Stimulated activated CD8-positive, alpha-beta memory T cell treated with anti-CD3 and anti-CD28 coated beads, Interleukin-12 subunit alpha, Interleukin-12 subunit beta, amount 100 ng/mL, for 24 hours (primary cell): ENCODE measurements around the gene PARD3B.

Experiments
- DNase-seq: peaks from one replicate; pipeline ENCODE4 v3.0.0-alpha.2; 2020; ENCODE audit errors: extremely low read depth

The PARD3B gene

DNA sequence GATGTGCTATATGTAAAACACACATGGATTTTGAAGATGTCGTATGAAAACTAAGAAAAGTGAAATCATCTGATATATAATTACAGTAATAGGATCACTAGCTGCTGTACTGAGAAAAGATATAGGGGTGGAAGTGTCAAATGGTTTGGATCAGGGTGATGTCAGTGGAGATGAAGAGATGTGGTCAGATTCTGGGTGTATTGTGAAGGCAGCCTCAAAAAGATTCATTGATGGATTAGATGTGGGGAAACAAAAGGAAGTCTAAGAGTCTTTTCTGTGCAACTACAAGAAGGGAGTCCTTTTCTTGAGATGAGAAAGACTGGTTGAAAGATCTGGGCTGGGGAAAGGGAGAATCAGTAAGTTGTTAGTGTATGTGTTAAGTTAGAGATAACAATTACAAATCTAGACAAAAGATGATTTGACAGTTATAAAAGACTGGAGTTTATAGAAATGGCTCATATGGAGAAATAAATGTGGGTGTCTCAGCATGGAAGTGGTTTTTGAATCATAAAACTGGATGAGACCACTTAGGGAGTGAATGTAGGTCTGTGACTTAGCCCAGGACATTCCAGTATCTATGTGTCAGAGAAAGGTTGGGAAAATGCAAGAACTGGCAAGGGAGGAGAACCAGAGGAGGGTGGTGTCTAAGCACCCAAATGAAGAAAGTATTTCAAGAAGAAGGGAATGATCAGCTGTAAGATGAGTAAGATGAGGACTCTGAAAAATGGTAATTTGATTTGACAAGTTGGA, 347.4 kb downstream of the PARD3B start:
- DNase-seq = no peak

DNA sequence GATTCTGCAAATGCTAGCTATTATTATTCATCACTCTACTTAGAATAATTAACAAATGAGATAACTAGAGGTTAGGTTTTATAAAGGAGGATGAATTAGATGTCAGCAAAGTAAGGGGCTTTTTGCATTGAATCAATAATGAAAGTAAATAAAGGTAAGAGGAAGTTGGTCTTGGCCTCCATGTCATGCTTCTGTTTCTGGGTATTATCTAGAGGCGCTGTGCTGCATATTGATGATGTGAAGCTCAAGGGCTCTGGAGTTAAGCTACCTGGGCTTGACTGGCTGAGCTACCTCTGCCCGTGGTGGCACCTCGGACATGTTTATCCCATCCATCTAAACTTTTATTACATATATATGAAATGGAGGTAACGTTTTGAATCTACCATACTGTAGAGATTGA, 350.9 kb downstream of the PARD3B start:
- DNase-seq = no peak

DNA sequence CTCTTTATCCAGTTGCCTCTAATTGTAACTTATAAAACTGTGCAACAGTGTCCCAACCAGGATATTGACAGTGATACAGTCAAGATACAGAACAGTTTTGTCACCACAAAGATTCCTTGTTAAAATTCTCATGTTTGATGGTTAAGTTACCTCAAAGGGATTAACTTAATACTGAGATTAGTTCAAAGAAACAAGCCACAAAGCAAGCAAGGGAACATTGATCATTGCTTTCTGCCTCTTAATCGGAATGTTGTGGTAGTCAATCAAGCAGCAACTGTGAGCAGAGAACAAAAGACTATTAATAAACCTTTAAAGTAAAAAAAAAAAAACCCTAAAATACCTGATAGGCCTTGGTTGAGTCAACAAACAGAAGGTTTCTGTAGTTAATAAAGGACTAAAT, 352.3 kb downstream of the PARD3B start:
- DNase-seq = no peak

DNA sequence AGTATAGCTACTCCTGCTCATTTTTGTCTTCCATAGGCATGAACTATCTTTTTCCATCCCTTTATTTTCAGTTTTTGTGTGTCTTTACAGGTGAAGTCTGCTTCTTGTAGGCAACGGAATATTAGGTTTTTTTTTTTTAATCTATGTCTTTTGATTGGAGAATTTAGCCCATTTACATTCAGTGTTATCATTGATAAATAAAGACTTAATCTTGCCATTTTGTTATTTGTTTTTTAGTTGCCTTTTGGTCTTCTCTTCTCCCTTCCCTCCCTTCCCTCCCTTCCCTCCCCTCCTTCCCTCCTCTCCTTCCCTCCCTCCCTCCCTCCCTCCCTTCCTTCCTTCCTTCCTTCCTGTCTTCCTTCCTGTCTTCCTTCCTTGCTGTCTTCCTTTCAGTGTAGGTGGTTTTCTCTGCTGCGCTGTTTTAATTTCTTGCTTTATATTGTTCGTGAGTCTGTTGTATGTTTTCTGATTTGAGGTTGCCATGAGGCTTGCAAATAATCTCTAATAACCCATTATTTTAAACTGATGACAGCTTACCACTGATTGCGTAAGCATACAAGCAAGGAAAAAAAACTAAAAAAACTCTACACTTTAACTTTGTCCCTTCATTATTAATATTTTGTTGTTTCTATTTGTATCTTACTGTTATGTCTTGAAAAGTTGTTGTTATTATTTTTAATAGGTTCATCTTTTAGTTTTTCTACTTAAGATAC, 353.8 kb downstream of the PARD3B start:
- no peak for DNase-seq

DNA sequence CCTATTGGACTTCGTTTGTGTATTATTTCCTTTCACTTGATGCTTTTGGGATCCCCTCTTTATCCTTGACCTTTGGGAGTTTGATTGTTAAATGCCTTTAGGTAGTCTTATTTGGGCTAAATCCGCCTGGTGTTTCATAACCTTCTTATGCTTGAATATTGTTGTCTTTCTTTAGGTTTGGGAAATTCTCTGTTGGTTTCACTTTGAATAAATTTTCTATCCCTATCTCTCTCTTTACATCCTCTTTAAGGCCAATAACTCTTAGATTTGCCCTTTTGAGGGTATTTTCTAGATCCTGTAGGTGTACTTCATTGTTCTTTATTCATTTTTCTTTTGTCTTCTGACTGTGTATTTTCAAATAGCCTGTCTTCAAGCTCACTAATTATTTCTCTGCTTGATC, 354.7 kb downstream of the PARD3B start:
- no peak for DNase-seq

DNA sequence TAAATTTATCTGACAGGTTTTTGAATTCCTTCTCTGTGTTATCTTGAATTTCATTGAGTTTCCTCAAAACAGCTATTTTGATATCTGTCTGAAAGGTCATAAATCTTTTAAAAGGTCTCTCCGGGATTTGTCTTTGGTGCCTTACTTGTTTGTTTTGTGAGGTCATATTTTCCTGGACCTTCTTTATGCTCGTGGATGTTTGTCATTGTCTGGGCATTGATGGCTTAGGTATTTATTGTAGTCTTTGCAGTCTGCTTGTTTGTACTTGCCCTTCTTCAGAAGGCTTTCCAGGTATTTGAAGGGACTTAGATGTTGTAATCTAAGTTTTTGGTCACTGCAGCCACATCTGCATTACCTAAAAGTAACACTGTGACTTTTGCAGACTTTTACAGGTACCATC, 355.2 kb downstream of the PARD3B start:
- no peak for DNase-seq

DNA sequence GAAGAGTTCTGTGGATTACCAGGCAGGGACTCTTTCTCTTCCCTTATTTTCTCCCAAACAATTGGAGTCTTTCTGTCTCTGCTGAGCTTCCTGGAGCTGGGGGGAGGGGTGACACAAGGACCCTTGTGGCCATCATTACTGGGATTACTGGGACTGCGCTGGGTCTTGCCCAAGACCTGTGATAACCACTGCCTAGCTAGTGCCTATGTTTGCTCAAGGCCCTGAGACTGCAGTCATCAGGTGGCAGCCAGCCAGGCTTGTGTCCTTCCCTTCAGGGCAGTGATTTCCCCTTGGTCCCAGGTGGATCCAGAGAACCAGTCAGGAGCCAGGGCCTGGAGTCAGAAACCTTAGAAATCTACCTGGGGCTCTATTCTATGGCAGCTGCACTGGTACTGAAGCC, 355.6 kb downstream of the PARD3B start:
- DNase-seq = no peak

DNA sequence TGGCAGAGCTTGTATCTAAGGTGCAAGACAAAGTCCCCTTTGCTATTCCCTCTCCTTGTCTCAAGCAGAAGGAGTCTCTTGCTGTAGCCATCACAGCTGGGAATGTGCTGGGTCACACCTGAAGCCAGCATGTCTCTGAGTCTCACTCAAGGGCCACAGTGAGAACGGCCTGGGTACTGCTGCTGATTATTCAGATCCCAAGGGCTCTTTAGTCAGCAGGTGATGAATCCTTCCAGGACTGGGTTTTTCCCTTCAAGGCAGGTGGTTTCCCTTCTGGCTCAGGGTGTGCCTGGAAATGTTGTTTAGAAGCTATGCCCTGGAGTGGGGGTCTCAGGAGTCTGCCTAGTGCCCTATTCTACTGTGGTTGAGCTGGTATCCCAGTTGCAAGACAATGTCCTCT, 356.3 kb downstream of the PARD3B start:
- no peak for DNase-seq

DNA sequence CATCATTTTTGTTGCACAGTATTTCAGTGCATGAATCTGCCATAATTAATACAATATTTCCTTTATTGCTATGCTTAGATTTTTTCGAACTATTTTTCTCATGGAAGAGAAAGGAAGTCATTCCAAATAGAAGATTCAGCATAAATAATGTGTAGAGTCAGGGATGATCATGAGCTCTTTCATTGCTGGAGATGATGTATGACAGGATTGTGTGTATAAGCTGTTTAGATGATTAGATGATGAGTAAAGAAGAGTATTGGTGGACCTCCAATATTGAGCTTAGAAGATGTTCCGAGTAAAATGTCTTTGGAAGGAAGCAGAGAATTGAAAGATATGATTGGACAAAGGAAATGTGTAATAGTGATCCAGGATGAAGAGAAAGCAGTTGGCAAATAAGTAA, 364.5 kb downstream of the PARD3B start:
- DNase-seq = no peak

DNA sequence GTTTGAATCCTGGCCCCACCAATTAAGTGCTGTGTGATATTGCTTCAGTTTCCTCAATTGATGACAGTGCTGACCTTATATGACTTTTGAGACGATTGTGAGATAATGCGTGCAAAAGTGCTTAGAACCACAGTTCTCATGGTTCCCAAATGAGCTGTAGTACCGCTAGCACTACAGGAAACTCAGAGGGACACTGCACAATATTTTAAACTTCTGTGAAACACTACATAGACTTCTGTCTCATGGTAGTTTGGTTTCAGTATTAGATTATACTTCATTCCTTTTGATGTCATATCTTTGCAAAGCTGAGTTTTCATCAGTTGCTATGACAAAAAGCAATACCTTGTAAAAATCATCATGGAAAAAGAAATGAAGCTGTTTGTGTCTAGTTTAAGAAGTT, 368.0 kb downstream of the PARD3B start:
- DNase-seq = no peak

DNA sequence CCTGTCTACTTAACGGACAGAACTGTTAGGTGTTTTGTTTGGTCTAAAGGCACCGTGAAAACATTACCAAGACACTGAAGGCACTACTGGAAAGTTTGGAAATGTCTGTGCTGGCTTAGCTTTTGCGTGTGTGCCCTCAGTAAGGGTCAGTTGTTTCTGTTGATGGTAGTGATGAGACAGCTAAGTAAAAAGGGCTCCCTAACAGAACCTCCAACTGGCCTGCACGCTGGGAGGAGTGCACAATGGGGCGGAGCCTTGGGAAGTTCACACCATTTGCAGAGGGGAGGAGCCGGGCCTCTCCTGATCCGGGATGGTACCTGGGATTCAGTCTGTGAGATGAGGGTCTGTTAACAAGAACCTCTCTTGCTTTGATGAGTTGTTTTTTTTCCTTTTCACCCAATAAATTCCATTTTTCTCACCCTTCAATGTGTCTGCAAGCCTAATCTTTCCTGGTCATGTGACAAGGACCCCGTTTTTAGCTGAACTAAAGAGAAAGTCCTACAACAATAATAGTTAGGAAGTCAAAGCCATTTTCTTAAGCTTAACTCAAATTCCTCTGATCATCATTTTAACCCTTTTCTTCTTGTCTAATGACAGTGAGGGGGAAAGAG, 368.7 kb downstream of the PARD3B start:
- DNase-seq = no peak

DNA sequence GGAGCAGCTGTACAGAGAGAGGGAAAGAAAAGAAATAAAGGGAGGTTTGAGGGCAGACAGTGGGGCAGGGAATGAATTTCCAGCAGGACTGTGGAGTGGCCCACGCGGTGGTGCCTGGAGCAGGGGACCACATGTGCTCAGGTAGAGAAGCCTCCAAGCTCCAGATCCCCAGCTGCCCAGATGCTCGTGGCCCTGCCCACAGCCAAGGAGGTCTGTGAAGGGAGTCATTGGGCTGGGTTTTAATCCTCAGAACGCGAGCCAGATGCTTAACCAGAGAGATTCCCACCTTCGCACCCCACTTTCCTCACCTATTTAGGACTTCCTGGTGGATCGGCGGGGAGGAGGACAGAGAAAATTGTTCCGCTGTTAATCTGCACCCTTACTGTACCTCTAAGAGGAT, 369.4 kb downstream of the PARD3B start:
- DNase-seq = no peak

DNA sequence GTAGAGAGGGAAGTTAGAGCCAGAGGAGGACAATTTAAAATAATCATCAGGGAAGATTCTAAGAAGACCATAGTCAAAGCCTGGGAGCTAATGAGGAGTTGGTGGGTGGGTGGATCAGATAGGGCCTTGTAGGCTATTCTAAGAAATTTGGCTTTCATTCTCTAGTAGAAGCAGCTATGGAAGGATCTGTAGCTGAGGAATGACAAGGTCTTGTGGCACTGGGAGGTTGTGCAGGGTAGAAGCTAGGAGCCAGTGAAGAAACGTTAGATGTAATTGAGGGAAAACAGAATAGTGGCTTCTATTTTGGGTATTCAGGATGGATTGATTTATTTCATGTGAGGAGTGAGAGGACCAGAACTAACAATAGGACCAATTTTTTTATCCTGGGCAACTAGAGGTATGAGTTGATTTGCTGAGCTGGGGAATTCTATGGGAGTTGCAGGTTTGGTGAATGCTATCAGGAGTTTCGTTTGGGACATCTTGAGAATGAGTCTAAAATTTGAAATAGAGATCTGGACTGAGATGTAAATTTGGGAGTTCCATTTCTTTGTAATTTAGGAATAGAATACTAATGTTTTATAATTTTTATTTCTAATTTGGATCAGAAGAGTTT, 371.9 kb downstream of the PARD3B start:
- DNase-seq = no peak

DNA sequence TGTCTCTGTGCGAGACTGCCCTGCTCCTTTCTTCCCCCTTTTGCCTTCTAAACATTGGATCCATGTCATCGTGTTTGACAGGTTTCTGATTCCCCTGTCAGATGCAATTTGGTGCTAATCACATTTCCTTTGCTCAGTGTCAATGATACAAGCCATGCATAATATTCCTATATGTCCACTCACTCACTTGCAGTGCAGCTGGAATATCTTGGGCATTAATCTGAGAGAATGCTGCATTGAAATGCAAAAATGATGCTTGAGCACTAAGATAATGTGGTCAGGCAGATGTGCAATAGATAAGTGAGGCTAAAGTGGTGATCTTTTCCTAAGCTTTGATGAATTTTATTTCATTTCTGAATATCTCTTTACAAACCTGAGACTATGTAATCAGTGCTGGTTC, 375.5 kb downstream of the PARD3B start:
- no peak for DNase-seq

DNA sequence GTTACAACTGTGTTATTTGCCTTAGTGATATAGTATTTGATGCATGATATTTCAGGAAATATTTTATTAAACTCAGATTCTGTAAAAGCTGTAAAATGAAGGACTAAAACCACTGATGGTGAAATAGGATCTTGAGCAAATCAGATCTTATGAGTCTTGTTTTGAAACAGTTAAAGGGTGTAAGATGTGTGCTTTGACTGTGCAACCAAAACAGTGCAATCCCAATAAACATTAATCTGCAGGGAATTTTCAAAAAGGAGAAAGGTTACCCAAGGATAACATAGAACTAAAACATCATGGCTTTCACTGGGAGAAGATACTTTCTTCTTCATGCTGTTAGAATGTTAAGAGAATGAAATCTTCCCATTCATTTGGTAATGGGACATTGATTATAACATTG, 378.7 kb downstream of the PARD3B start:
- DNase-seq = no peak

DNA sequence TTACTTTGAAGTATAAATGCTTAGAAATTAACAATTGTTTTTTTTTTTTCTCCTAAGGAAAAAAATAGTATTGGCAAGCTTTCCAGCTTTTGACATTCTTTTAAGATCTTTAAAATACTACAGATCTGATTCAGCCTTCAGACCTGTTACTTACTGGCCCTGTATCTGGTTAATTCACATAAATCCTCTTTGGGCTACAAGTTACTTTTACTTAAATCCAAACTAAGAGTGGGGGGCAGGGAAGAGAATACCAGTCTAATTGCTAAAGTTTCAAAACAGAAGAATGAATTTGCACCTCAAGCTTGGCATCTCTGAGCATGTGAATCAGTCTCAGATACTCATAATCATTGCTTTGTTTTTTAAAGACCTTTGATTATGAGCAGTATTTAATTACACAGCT, 386.3 kb downstream of the PARD3B start:
- DNase-seq = no peak

DNA sequence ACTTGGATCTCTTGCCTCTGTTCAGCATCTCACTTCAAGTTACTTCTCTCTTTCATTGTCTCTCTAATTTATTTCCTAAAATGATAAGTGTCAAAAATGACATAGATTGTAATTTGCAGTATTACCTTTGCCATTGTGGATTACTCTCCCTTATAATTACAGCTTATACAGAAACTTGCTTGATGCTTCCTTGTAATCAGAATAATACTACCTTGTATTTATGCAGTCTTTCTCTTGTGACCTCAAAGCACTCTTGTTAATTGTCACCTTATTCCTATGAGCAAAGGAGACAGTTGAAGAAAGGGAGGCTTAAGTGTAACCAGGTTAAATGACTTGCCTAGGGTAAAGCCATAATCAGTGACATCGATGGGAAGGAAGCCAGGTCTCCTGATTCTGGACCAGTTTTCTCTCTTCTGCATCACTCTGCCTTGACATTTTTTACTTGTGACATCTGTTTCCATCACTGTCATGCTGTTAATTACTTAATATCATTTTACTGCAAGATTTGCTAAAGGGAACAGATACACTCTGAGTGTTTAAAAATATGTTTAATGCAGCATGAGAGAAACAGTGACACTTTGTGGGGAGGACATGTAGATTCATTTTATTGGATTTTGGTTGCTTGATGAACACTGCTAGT, 388.6 kb downstream of the PARD3B start:
- no peak for DNase-seq

DNA sequence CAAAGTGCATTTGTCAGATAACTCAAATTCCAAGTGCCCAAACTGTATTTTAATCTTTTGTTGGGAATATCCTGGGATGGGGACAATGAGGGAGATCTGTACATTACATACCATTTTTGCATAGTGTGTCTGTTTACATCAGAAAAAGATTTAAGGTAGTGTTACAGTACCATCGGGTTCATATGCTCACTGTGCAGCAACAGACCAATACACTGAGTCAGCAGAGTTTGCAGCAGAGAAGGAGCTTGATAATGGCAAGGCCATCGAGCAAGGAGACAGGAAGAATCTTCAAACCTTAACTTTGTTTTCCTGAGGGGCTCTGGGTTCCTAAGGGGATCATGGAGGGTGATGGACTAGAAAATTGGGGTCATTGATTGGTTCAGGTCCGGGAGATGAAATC, 399.7 kb downstream of the PARD3B start:
- no peak for DNase-seq

DNA sequence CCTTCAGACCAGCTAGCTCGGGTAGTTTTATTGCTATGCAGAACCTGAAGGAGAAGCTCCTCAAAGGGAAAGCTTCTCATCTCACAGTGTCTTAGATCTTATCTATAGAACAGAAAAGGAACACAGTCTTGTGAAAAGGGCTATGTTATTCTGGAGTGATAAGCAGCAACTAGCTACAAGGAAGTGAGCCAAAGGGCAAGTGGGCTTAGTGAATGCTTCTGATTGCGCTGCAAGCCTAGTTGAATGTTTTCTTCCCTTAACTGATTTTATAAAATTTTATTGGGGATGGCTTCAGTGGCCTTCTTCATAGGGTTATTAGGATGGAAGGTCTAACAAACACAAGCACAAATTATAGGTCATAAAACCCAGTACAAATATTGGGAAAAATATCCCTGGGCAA, 400.1 kb downstream of the PARD3B start:
- DNase-seq = no peak

DNA sequence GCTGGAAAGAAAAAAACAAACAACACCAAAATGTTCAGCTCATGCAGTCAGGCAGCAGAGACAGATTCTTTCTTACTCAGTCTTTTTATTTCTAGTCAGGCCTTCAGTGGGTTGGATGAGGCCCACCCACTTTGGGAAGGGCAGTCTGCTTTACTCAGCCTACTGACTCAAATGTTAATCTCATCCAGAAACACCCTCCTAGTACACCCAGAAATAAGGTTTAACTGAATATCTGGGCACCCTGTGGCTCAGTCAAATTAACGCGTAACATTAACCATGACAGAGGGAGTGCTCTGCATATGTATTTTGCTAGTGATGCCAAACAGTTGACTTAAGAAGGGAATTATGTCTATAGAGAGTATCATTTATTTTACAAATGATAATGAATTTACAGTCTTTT, 401.6 kb downstream of the PARD3B start:
- no peak for DNase-seq

DNA sequence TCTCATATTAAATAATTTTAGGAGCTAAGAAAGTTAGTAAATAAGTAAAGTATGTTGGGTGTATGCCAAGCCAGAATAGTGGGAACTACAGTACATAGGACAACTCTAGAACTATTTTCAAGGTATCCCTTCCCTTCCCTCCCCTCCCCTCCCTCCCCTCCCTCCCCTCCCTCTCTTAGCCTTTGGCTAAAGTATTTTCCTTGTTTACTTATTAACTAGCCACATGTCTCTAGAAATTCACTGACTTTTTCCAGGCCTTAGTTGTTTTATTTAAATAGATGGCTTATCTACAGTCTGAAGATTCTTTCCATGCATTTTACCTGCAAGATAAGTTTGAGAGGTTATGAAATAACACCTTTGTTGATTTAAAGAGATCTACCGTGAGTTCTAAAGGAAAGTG, 402.1 kb downstream of the PARD3B start:
- no peak for DNase-seq

DNA sequence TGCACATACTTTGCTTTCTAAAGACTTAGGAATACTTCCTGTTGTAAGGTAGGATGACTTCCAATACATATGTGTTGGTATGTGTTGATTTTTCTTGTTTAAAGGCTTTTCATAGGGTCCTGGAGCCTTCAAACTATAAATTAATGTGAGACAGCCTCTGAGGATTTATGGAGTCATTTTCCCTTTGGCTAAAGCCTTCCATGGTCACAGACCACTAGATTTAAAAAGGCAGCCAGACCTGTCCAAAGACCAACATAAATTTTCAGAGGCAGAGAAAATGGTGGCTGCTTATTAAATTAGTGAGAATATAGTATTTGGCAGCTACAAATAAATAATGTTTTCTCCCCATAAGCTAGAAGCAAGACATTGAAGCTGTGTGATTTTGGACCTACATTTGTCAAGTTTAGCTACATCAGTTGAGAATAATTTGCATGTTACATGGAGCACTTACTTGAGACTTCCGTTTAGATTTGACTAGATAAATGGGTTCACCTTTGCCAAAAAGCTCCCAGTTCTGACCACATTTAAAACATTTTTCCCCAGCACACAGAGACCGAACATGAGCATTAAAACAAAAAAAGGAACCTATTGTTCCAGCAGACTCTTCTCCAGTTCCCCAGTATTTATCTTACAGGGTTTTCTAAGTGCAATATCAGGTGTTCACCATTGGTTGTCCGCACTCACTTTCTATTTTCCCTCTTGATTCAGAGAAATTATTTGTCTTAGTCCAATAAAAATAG, 402.9 kb downstream of the PARD3B start:
- no peak for DNase-seq
